Neural cell (in vitro differentiated cells): ENCODE results near the gene CACNA1C. TPM values are rescaled to one million over a fixed set of nuclear protein-coding genes. Genes with fewer than 3 reads are reported as not detected.

ENCODE experiments used
- H2AFZ ChIP-seq: fragments of 200-600, 300-800 bp; sonication (generic), shearing (Covaris generic); 2 replicates; pipeline ENCODE4 v1.6.0; 2014; ENCODE audit warnings: low read depth, mild to moderate bottlenecking, antibody characterized with exemption, low read length, moderate library complexity
- H3F3A ChIP-seq: fragments of 200-600 bp; shearing (Covaris generic); 2 replicates; pipeline ENCODE4 v1.6.1; 2016; ENCODE audit warnings: mild to moderate bottlenecking, moderate library complexity, mixed read lengths, antibody characterized with exemption, low read length; ENCODE audit not compliant: insufficient read depth, poor library complexity, severe bottlenecking
- H3K27ac ChIP-seq: fragments of 200-600, 300-800 bp; sonication (generic), shearing (Covaris generic); 2 replicates; pipeline ENCODE4 v1.5.1; 2014; ENCODE audit warnings: mild to moderate bottlenecking, low read length, moderate library complexity
- H3K27me3 ChIP-seq: fragments of 300-800, 200-600 bp; sonication (generic), shearing (Covaris generic); 2 replicates; pipeline ENCODE4 v1.6.0; 2014; ENCODE audit warnings: mild to moderate bottlenecking, low read depth, low read length, moderate library complexity; ENCODE audit not compliant: insufficient read depth
- H3K36me3 ChIP-seq: fragments of 300-800, 200-600 bp; sonication (generic), shearing (Covaris generic); 2 replicates; pipeline ENCODE4 v1.5.1; 2014; ENCODE audit warnings: mild to moderate bottlenecking, antibody characterized with exemption, low read length, moderate library complexity; ENCODE audit not compliant: insufficient read depth
- H3K4me2 ChIP-seq: fragments of 300-800, 200-600 bp; sonication (generic), shearing (Covaris generic); 2 replicates; pipeline ENCODE4 v1.6.0; 2014; ENCODE audit warnings: mild to moderate bottlenecking, low read length
- H3K4me3 ChIP-seq: fragments of 300-800, 200-600 bp; sonication (generic), shearing (Covaris generic); 2 replicates; pipeline ENCODE4 v1.5.1; 2014; ENCODE audit warnings: mild to moderate bottlenecking, low read length, moderate library complexity
- H3K79me2 ChIP-seq: fragments of 200-600 bp; shearing (Covaris generic); replicated peaks from 2 replicates; pipeline ENCODE4 v1.6.0; 2014; ENCODE audit warnings: mild to moderate bottlenecking, low read length, moderate library complexity; ENCODE audit not compliant: insufficient read depth
- H3K9ac ChIP-seq: fragments of 300-800, 200-600 bp; sonication (generic), shearing (Covaris generic); 2 replicates; pipeline ENCODE4 v1.6.1; 2016; ENCODE audit warnings: mild to moderate bottlenecking, low read length, mixed read lengths
- H3K9me2 ChIP-seq: fragments of 200-600 bp; shearing (Covaris generic); 2 replicates; pipeline ENCODE4 v1.6.1; 2016; ENCODE audit warnings: mild to moderate bottlenecking, low read length, mixed read lengths; ENCODE audit not compliant: insufficient read depth
- H3K9me3 ChIP-seq: fragments of 200-600, 300-800 bp; sonication (generic), shearing (Covaris generic); 2 replicates; pipeline ENCODE4 v1.6.1; 2016; ENCODE audit warnings: mild to moderate bottlenecking, mixed run types, low read length, moderate library complexity, mixed read lengths
- H4K20me1 ChIP-seq: fragments of 200-600 bp; shearing (Covaris generic); 2 replicates; pipeline ENCODE4 v1.6.1; 2016; ENCODE audit warnings: mild to moderate bottlenecking, mixed run types; ENCODE audit not compliant: insufficient read depth
- CTCF ChIP-seq: fragments of 450-650 bp; IDR thresholded peaks from 2 replicates; pipeline ENCODE4 v1.5.1; 2014; ENCODE audit warnings: antibody characterized with exemption, mild to moderate bottlenecking, moderate library complexity; ENCODE audit not compliant: poor library complexity, severe bottlenecking
- EP300 ChIP-seq: fragments of 450-650 bp; conservative IDR thresholded peaks from 2 replicates; pipeline ENCODE4 v1.6.1; 2014; ENCODE audit warnings: antibody characterized with exemption, mild to moderate bottlenecking, moderate library complexity; ENCODE audit not compliant: poor library complexity, severe bottlenecking
- EZH2 ChIP-seq: fragments of 200-600, 300-800 bp; shearing (Covaris generic), sonication (generic); IDR thresholded peaks from 2 replicates; pipeline ENCODE4 v1.6.1; 2014; ENCODE audit warnings: antibody characterized with exemption, low read length, borderline replicate concordance, mild to moderate bottlenecking; ENCODE audit not compliant: insufficient read depth, poor library complexity, severe bottlenecking
- MXI1 ChIP-seq: fragments of 450-650 bp; conservative IDR thresholded peaks from 2 replicates; pipeline ENCODE4 v1.6.1; 2014; ENCODE audit warnings: antibody characterized with exemption, mild to moderate bottlenecking; ENCODE audit not compliant: poor library complexity, severe bottlenecking
- POLR2AphosphoS5 ChIP-seq: IDR thresholded peaks from 2 replicates; pipeline ENCODE4 v1.6.1; 2012
- RAD21 ChIP-seq: fragments of 450-650 bp; conservative IDR thresholded peaks from 2 replicates; pipeline ENCODE4 v1.6.1; 2014; ENCODE audit warnings: antibody characterized with exemption, mild to moderate bottlenecking, moderate library complexity
- REST ChIP-seq: IDR thresholded peaks from 2 replicates; pipeline ENCODE4 v1.6.1; 2012; ENCODE audit warnings: borderline replicate concordance
- SMC3 ChIP-seq: fragments of 450-650 bp; conservative IDR thresholded peaks from 2 replicates; pipeline ENCODE4 v1.6.1; 2014; ENCODE audit warnings: antibody characterized with exemption, mild to moderate bottlenecking, moderate library complexity; ENCODE audit not compliant: poor library complexity
- TAF1 ChIP-seq: IDR thresholded peaks from 2 replicates; pipeline ENCODE4 v1.6.1; 2012; ENCODE audit warnings: low read depth
- polyA plus RNA-seq: library from polyadenylated mRNA; depleted of rRNA; stranded (reverse); fragments of >200 nt; gene quantifications from 2 replicates; pipeline ENCODE4 v1.2.3, GENCODE V29; 2014

CACNA1C gene
- polyA plus RNA-seq, 1 donor from 2014 or later = 9.7 TPM

GRCh38 chr12:2290091-2290490 lies 237.3 kb downstream of the CACNA1C start:
- Histone ChIP-seq H3K36me3 (no peaks in the 10 kb centered on the region), H4K20me1 (no peaks in the 10 kb centered on the region), H3K27ac (no peak overlapping the region), H3K4me3 (no peak overlapping the region), H3K27me3 (no peaks in the 10 kb centered on the region), H3K9me2 (no peaks in the 10 kb centered on the region), H3K9me3 (no peaks in the 10 kb centered on the region), H3K4me2 (no peak overlapping the region), H3K9ac (no peak overlapping the region), H2AFZ (no peak overlapping the region), H3F3A (no peaks in the 10 kb centered on the region), H3K79me2 (no peaks in the 10 kb centered on the region)
- TF ChIP-seq POLR2AphosphoS5 (no peak), RAD21 (no peak)

- Histone ChIP-seq H3K9ac (no peak overlapping the region), H3K9me2 (no peaks in the 10 kb centered on the region), H3K79me2 (no peaks in the 10 kb centered on the region), H3K36me3 (no peaks in the 10 kb centered on the region), H3K9me3 (no peaks in the 10 kb centered on the region), H4K20me1 (no peaks in the 10 kb centered on the region), H2AFZ (no peak overlapping the region), H3K27me3 (no peaks in the 10 kb centered on the region), H3F3A (no peaks in the 10 kb centered on the region), H3K4me3 (no peak overlapping the region), H3K4me2 (no peak overlapping the region), H3K27ac (no peak overlapping the region)
- TF ChIP-seq CTCF (no peak), RAD21 (no peak), MXI1 (no peak), POLR2AphosphoS5 (no peak), SMC3 (no peak), EP300 (no peak), TAF1 (no peak), REST (no peak), EZH2 (no peak)
Measured at GRCh38 chr12:2290516-2291065, 237.8 kb downstream of the CACNA1C start.
